PC-3 (cell line): ENCODE data around the gene RIPOR2. TPM values are rescaled to one million over a fixed set of nuclear protein-coding genes. Genes with fewer than 3 reads are reported as not detected.

ENCODE experiments used
- ATAC-seq: fragments of 200-7000 bp; cut with Tn5 transposase; 2 replicates; pipeline ENCODE4 v1.9.1; 2020; ENCODE audit warnings: mild to moderate bottlenecking, moderate library complexity
- BruUV-seq: library from RNA; stranded (reverse); fragments of 400-500 nt; replicated peaks from 2 replicates; lab custom pipeline; 2021; lab: Mats Ljungman, UMichigan
- CTCF ChIA-PET: fragments of 300-600 bp; sonication (Branson Sonifier 250); formaldehyde crosslinking; loops from one replicate; lab custom pipeline; 2022; ENCODE audit warnings: antibody characterized with exemption; lab: Charles Lee
- POLR2A ChIA-PET: fragments of 300-600 bp; sonication (Branson Sonifier 250); formaldehyde crosslinking; loops from one replicate; lab custom pipeline; 2022; ENCODE audit warnings: antibody characterized with exemption; ENCODE audit not compliant: unreplicated experiment; lab: Charles Lee
- DNase-seq: peaks from one replicate; pipeline ENCODE4 v3.0.0-alpha.2; 2015
- H2AFZ ChIP-seq: fragments of 300-600 bp; sonication (generic); 2 replicates; pipeline ENCODE4 v1.6.0; 2016; ENCODE audit warnings: antibody characterized with exemption, low read length
- H3F3A ChIP-seq: fragments of 300-600 bp; sonication (generic); one replicate; pipeline ENCODE4 v1.6.0; 2017; ENCODE audit warnings: antibody characterized with exemption, low read length, control low read depth, mild to moderate bottlenecking; ENCODE audit not compliant: unreplicated experiment
- H3K27ac ChIP-seq: fragments of 300-600 bp; sonication (generic); 2 replicates; pipeline ENCODE4 v1.5.1; 2016; ENCODE audit warnings: mild to moderate bottlenecking, low read length
- H3K27me3 ChIP-seq: fragments of 300-600 bp; sonication (generic); 2 replicates; pipeline ENCODE4 v1.6.1; 2016; ENCODE audit warnings: low read length, mixed read lengths
- H3K36me3 ChIP-seq: fragments of 300-600 bp; sonication (generic); 2 replicates; pipeline ENCODE4 v1.6.1; 2016; ENCODE audit warnings: low read depth, mixed run types, low read length, mixed read lengths
- H3K4me1 ChIP-seq: fragments of 300-600 bp; sonication (generic); 2 replicates; pipeline ENCODE4 v1.5.1; 2016; ENCODE audit warnings: low read length; ENCODE audit not compliant: insufficient read depth
- H3K4me2 ChIP-seq: fragments of 300-600 bp; sonication (generic); 2 replicates; pipeline ENCODE4 v1.6.0; 2016; ENCODE audit warnings: low read length
- H3K4me3 ChIP-seq: fragments of 300-600 bp; sonication (generic); 2 replicates; pipeline ENCODE4 v1.5.1; 2016; ENCODE audit warnings: mild to moderate bottlenecking, low read length, mixed read lengths
- H3K79me2 ChIP-seq: fragments of 300-600 bp; sonication (generic); 2 replicates; pipeline ENCODE4 v1.6.1; 2017; ENCODE audit warnings: low read length, mixed read lengths
- H3K9ac ChIP-seq: fragments of 300-600 bp; sonication (generic); 2 replicates; pipeline ENCODE4 v1.6.0; 2016; ENCODE audit warnings: mild to moderate bottlenecking, low read length
- H3K9me2 ChIP-seq: fragments of 300-600 bp; sonication (generic); replicated peaks from 2 replicates; pipeline ENCODE4 v1.6.1; 2016; ENCODE audit warnings: mixed run types, low read length, mixed read lengths
- H3K9me3 ChIP-seq: fragments of 300-600 bp; sonication (generic); 2 replicates; pipeline ENCODE4 v1.6.1; 2016; ENCODE audit warnings: low read length, mixed read lengths
- H4K20me1 ChIP-seq: fragments of 300-600 bp; sonication (generic); 2 replicates; pipeline ENCODE4 v1.6.1; 2016; ENCODE audit warnings: low read length, mixed read lengths
- CTCF ChIP-seq: fragments of 300-600 bp; sonication (generic); conservative IDR thresholded peaks from 2 replicates; pipeline ENCODE4 v1.5.1; 2017; ENCODE audit warnings: antibody characterized with exemption, low read depth, mild to moderate bottlenecking, low read length
- EZH2 ChIP-seq: fragments of 300-600 bp; sonication (generic); IDR thresholded peaks from one replicate; pipeline ENCODE4 v1.6.1; 2017; ENCODE audit warnings: antibody characterized with exemption, mild to moderate bottlenecking, low read length; ENCODE audit not compliant: unreplicated experiment
- EZH2phosphoT487 ChIP-seq: fragments of 300-600 bp; sonication (generic); IDR thresholded peaks from 2 replicates; pipeline ENCODE4 v1.6.1; 2018; ENCODE audit warnings: mild to moderate bottlenecking, antibody characterized with exemption, low read length, borderline replicate concordance
- intact Hi-C: fragments of 100-400 bp; cut with micrococcal nuclease; formaldehyde crosslinking; loops from 2 replicates; pipeline ENCODE4 v1.9.0; 2023
- total RNA-seq: library from RNA; depleted of rRNA; stranded (reverse); fragments of >200 nt; gene quantifications from 2 replicates; pipeline ENCODE4 v1.2.3, GENCODE V29; 2014

RIPOR2 gene
- total RNA-seq, 1 experiment from 2014 or later = 0.44 TPM

DNA sequence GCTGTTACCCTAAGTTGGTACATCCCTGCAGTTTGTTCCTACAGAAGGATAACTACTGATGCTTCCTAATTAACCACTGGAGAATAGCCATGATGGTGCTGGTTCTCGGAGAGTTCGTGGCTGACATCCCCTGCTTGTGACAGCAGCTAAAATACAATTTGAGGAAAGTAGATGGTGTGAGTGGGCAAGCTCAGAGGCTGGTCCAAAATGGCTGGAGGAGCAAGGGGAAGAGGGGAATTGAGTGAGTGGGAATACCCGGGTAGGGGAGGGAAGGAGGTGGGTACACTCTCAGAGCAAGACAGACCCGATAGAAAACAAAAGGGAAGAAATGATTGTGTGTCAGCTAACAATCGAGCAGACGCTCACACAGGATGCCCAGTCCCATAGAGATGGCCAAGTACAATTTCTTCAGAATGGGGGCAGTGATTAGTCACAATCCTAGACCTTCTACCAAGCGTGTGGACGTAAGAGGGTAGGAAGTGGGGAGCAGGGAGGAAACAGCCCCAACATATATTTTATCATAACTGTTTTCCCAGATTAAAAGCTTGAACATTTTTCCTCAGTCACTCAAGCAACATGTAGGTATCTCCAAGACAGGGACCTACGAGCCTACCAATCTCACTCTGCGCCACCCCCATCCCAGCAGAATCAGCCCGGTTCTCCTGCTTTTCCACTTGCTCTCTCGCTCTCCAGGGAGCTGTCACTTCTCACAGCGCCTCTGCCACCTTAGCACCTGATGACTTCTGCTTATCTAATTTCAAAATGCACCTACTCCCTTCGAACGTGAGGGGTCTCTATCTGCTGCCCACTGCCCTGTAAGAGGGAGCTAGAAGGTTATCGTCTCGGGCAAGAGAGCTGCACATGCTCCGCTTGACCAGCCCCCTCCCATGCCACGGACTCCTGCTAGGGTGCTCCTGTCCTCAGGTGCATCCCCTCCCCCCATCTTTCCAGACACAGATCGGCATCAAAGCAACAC lies 26.2 kb downstream of the RIPOR2 start:
- H3K9ac ChIP-seq = no peak overlapping the region
- H3K27ac ChIP-seq = no peak overlapping the region
- no peaks in the 10 kb centered on the region for H3K79me2 ChIP-seq
- no peaks in the 10 kb centered on the region for H3F3A ChIP-seq
- no TSS peak for BruUV-seq
- intact Hi-C loops = no loop called here
- ChIA-PET CTCF (no interaction called here), POLR2A (no interaction called here)
- no peaks in the 10 kb centered on the region for H3K9me3 ChIP-seq
- no peak for DNase-seq
- TF ChIP-seq EZH2phosphoT487 (no peak), EZH2 (no peak), CTCF (no peak)
- H3K4me1 ChIP-seq = peaks cover 32% of the 10 kb centered on the region
- H3K4me2 ChIP-seq = peak overlapping the region; percentile 97
- peak overlapping the region; percentile 84; the same call in 1 of the 2 replicates for H2AFZ ChIP-seq
- peak overlapping the region; percentile 72 for H3K4me3 ChIP-seq
- no peaks in the 10 kb centered on the region for H4K20me1 ChIP-seq
- peaks cover 12% of the 10 kb centered on the region; the same call in 1 of the 2 replicates for H3K27me3 ChIP-seq
- H3K36me3 ChIP-seq = no peaks in the 10 kb centered on the region
- ATAC-seq = no peak
- H3K9me2 ChIP-seq = no peaks in the 10 kb centered on the region

- no peak overlapping the region for H3K9ac ChIP-seq
- no peak overlapping the region for H3K27ac ChIP-seq
- TF ChIP-seq EZH2 = no peak
- no peak for TF ChIP-seq EZH2phosphoT487
- no peak for TF ChIP-seq CTCF
- H3K4me1 ChIP-seq = peaks cover 32% of the 10 kb centered on the region
- no peaks in the 10 kb centered on the region for H3F3A ChIP-seq
- H3K9me3 ChIP-seq = no peaks in the 10 kb centered on the region
- ATAC-seq (peak; percentile 62), DNase-seq (peak; percentile 66)
- peaks cover 12% of the 10 kb centered on the region; the same call in 1 of the 2 replicates for H3K27me3 ChIP-seq
- intact Hi-C loops = no loop called here
- no peaks in the 10 kb centered on the region for H3K79me2 ChIP-seq
- H3K4me2 ChIP-seq = peak overlapping the region; percentile 97
- BruUV-seq = no TSS peak
- peak overlapping the region; percentile 33; the same call in 1 of the 2 replicates for H3K4me3 ChIP-seq
- no peaks in the 10 kb centered on the region for H4K20me1 ChIP-seq
- no peaks in the 10 kb centered on the region for H3K36me3 ChIP-seq
- no peaks in the 10 kb centered on the region for H3K9me2 ChIP-seq
- H2AFZ ChIP-seq = no peak overlapping the region
- POLR2A ChIA-PET = no interaction called here
- CTCF ChIA-PET = no interaction called here
These were observed 27.1 kb downstream of the RIPOR2 start for GRCh38 chr6:24908650-24909035.
